DOHH2 (cell line): ENCODE data around the gene LIF.
"Not testable (repeated sequence)": the region's sequence is repeated elsewhere in the genome, so short reads cannot be mapped to it uniquely, and the experiment has no call there.

Experiments
- H3F3A ChIP-seq: fragments of 200-600 bp; sonication (generic), shearing (Covaris generic); 2 replicates; pipeline ENCODE4 v1.6.0; 2016; ENCODE audit warnings: antibody characterized with exemption, mild to moderate bottlenecking; ENCODE audit not compliant: control insufficient read depth, insufficient read depth
- H3K27ac ChIP-seq: fragments of 200-600 bp; sonication (generic); 2 replicates; pipeline ENCODE4 v1.5.1; 2014; ENCODE audit warnings: low read depth, mild to moderate bottlenecking, low read length, moderate library complexity
- H3K27me3 ChIP-seq: fragments of 200-600 bp; sonication (generic); 2 replicates; pipeline ENCODE4 v1.6.1; 2014; ENCODE audit warnings: mild to moderate bottlenecking, low read length, mixed read lengths; ENCODE audit not compliant: control insufficient read depth
- H3K36me3 ChIP-seq: fragments of 200-600 bp; sonication (generic); 2 replicates; pipeline ENCODE4 v1.6.1; 2014; ENCODE audit warnings: mild to moderate bottlenecking, low read length, moderate library complexity, mixed read lengths; ENCODE audit not compliant: control insufficient read depth
- H3K4me1 ChIP-seq: fragments of 200-600 bp; sonication (generic); 2 replicates; pipeline ENCODE4 v1.6.1; 2014; ENCODE audit warnings: mild to moderate bottlenecking, low read length, mixed read lengths; ENCODE audit not compliant: control insufficient read depth
- H3K4me2 ChIP-seq: fragments of 200-600 bp; sonication (generic); 2 replicates; pipeline ENCODE4 v1.6.0; 2014; ENCODE audit warnings: mild to moderate bottlenecking, low read length, moderate library complexity
- H3K4me3 ChIP-seq: fragments of 200-600 bp; sonication (generic); 2 replicates; pipeline ENCODE4 v1.5.1; 2014; ENCODE audit warnings: mild to moderate bottlenecking, low read length, mixed read lengths
- H3K79me2 ChIP-seq: fragments of 200-600 bp; sonication (generic); 2 replicates; pipeline ENCODE4 v1.6.1; 2014; ENCODE audit warnings: mild to moderate bottlenecking, low read length, mixed read lengths; ENCODE audit not compliant: control insufficient read depth
- H3K9me2 ChIP-seq: fragments of 200-600 bp; sonication (generic); replicated peaks from 2 replicates; pipeline ENCODE4 v1.6.1; 2014; ENCODE audit warnings: mild to moderate bottlenecking, low read length, mixed read lengths; ENCODE audit not compliant: control insufficient read depth
- H3K9me3 ChIP-seq: fragments of 200-600 bp; sonication (generic); 2 replicates; pipeline ENCODE4 v1.6.1; 2014; ENCODE audit warnings: antibody characterized with exemption, low read length, mixed read lengths; ENCODE audit not compliant: control insufficient read depth, insufficient read depth
- H4K20me1 ChIP-seq: fragments of 200-600 bp; sonication (generic); 2 replicates; pipeline ENCODE4 v1.6.0; 2014; ENCODE audit warnings: low read depth, mild to moderate bottlenecking, antibody characterized with exemption, low read length, moderate library complexity; ENCODE audit not compliant: control insufficient read depth, insufficient read depth
- CTCF ChIP-seq: fragments of 200-600 bp; sonication (generic); IDR thresholded peaks from one replicate; pipeline ENCODE4 v1.5.1; 2014; ENCODE audit warnings: antibody characterized with exemption, mild to moderate bottlenecking, low read depth, low read length; ENCODE audit not compliant: poor library complexity, severe bottlenecking
- EZH2phosphoT487 ChIP-seq: fragments of 200-600 bp; sonication (generic); IDR thresholded peaks from 2 replicates; pipeline ENCODE4 v1.6.1; 2017; ENCODE audit warnings: borderline replicate concordance, mild to moderate bottlenecking, antibody characterized with exemption, low read length, moderate library complexity, mixed read lengths

The LIF gene

GRCh38 chr22:30234786-30235470 lies 11.6 kb downstream of the LIF start:
- H3K9me3 ChIP-seq: no peaks in the 10 kb centered on the region
- H3F3A ChIP-seq: no peaks in the 10 kb centered on the region
- H4K20me1 ChIP-seq: no peaks in the 10 kb centered on the region
- no peak overlapping the region for H3K4me2 ChIP-seq
- H3K27ac ChIP-seq: no peak overlapping the region
- TF ChIP-seq EZH2phosphoT487: no peak
- no peak for TF ChIP-seq CTCF
- no peaks in the 10 kb centered on the region; the same call in 1 of the 2 replicates for H3K27me3 ChIP-seq
- H3K36me3 ChIP-seq: no peaks in the 10 kb centered on the region
- H3K9me2 ChIP-seq: no peaks in the 10 kb centered on the region
- no peaks in the 10 kb centered on the region for H3K4me1 ChIP-seq
- no peak overlapping the region for H3K4me3 ChIP-seq
- no peaks in the 10 kb centered on the region for H3K79me2 ChIP-seq

- H4K20me1 ChIP-seq, H3K4me2 ChIP-seq, H3K36me3 ChIP-seq, H3K4me3 ChIP-seq, H3K9me3 ChIP-seq, H3K27me3 ChIP-seq, H3F3A ChIP-seq, H3K79me2 ChIP-seq, H3K9me2 ChIP-seq, H3K4me1 ChIP-seq, H3K27ac ChIP-seq: not testable (repeated sequence)
Measured at GRCh38 chr22:30234325-30234724, 12.2 kb downstream of the LIF start.

GRCh38 chr22:30233582-30233981 lies 13.0 kb downstream of the LIF start:
- no peak overlapping the region for H3K4me3 ChIP-seq
- H3K79me2 ChIP-seq: no peaks in the 10 kb centered on the region
- H4K20me1 ChIP-seq: no peaks in the 10 kb centered on the region
- TF ChIP-seq EZH2phosphoT487 (no peak), CTCF (no peak)
- no peaks in the 10 kb centered on the region for H3K9me3 ChIP-seq
- no peaks in the 10 kb centered on the region; the same call in 1 of the 2 replicates for H3K27me3 ChIP-seq
- no peak overlapping the region for H3K27ac ChIP-seq
- H3K9me2 ChIP-seq: no peaks in the 10 kb centered on the region
- no peaks in the 10 kb centered on the region for H3K4me1 ChIP-seq
- no peak overlapping the region for H3K4me2 ChIP-seq
- no peaks in the 10 kb centered on the region for H3K36me3 ChIP-seq
- no peaks in the 10 kb centered on the region for H3F3A ChIP-seq

GRCh38 chr22:30232716-30233218 lies 13.8 kb downstream of the LIF start:
- Histone ChIP-seq H3K4me2 (no peak overlapping the region), H3K4me1 (no peaks in the 10 kb centered on the region)

More at GRCh38 chr22:30232716-30233218, 13.8 kb downstream of the LIF start:
- no peaks in the 10 kb centered on the region for H3K79me2 ChIP-seq
- no peak overlapping the region for H3K27ac ChIP-seq
- no peaks in the 10 kb centered on the region for H4K20me1 ChIP-seq
- H3K9me2 ChIP-seq: no peaks in the 10 kb centered on the region
- H3K27me3 ChIP-seq: no peaks in the 10 kb centered on the region; the same call in 1 of the 2 replicates
- no peak overlapping the region for H3K4me3 ChIP-seq
- no peaks in the 10 kb centered on the region for H3F3A ChIP-seq
- TF ChIP-seq EZH2phosphoT487 (no peak), CTCF (no peak)
- H3K9me3 ChIP-seq: no peaks in the 10 kb centered on the region
- no peaks in the 10 kb centered on the region for H3K36me3 ChIP-seq
